ENCODE results near the gene RCOR1.

Gene RCOR1

DNA sequence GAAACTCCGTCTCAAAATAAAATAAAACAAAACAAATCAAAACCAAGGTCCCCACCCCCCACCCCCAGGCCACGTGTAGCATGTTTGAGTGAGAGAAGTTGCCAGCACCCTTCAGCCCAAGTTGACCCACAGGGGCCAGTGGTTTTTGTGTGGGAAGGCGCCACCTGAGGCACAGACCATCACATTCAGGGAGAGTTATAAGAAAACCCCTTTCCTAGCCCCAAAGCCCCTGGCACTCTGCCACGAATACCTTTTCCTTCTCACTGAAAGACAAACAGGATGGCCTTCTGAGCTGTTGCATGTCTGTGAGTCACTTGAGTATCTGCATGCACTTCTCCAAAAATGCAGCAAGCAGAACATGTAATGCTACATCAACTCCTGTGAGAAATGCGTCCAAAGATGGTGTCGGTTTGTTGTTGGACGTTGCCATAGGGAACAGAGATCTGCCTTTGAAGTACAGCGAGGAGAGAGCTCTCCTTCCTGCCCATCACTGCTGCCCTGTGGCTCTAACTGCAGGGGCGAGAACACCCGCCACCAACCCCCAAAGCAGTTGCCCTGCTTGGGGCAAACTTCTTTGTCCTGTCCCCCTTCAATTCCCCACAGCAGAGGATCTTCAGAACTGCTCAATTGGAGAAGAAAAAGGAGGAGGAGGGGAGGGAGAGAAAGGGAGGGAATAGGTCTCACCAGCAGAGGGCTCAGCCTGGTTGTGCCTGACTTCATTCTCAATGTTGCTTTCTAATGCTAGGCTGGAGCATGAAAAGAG lies 182.1 kb downstream of the RCOR1 start:
- Histone ChIP-seq H3K27ac (replicated peaks; ENCODE audit: low read length) (no peak overlapping the region), H3K23ac (ENCODE audit: low read depth, low read length, poor library complexity) (no peak overlapping the region), H3K18ac (ENCODE audit: low read length) (peak overlapping the region; percentile 15), H2BK12ac (ENCODE audit: low read length) (no peak overlapping the region), H4K8ac (ENCODE audit: low read depth, low read length) (no peak overlapping the region), H3K79me1 (ENCODE audit: low read depth, low read length) (peaks cover 3% of the 10 kb centered on the region), H3K9me3 (replicated peaks in 1 of 2; ENCODE audit: control insufficient read depth in 2 of 2, insufficient read depth in 1 of 2, low read depth in 1 of 2, low read length in 2 of 2) (no peaks in the 10 kb centered on the region), H3K4me1 (ENCODE audit: control insufficient read depth in 2 of 2, insufficient read depth in 1 of 2, low read depth in 1 of 2, low read length in 2 of 2) (peaks cover 15 to 21% of the 10 kb centered on the region in 2 donors), H2BK120ac (ENCODE audit: low read depth, low read length) (no peak overlapping the region), H2AFZ (ENCODE audit: low read length) (peak overlapping the region; percentile 91), H3K36me3 (replicated peaks in 1 of 2; ENCODE audit: control insufficient read depth in 2 of 2, insufficient read depth in 2 of 2, low read length in 2 of 2) (no peaks in the 10 kb centered on the region), H3K4me2 (ENCODE audit: insufficient read depth, low read length, poor library complexity, severe bottlenecking) (no peak overlapping the region), H3K14ac (ENCODE audit: low read length) (no peak overlapping the region), H2BK15ac (ENCODE audit: low read length) (no peak overlapping the region), H2BK5ac (ENCODE audit: low read length) (no peak overlapping the region), H3K9ac (ENCODE audit: low read depth, low read length, poor library complexity) (no peak overlapping the region), H3K27me3 (ENCODE audit: control insufficient read depth in 3 of 3, insufficient read depth in 3 of 3, low read depth in 1 of 3, low read length in 3 of 3) (peaks cover 0 to 2% (median 0%) of the 10 kb centered on the region in 3 experiments), H3K4me3 (ENCODE audit: low read length in 2 of 2) (peak overlapping the region in 1 of 2 donors; percentile 28), H2AK5ac (ENCODE audit: low read depth, low read length) (no peak overlapping the region), H3K4ac (ENCODE audit: low read length) (no peak overlapping the region), H4K91ac (ENCODE audit: low read depth, low read length, poor library complexity) (no peak overlapping the region)
- no peak for DNase-seq (ENCODE audit: low spot score)
- no CpG with 5 or more reads among the region's 10 CpGs for WGBS, 2 donors (ENCODE audit: extremely low coverage in 2 of 2, insufficient read length in 2 of 2, insufficient replicate concordance in 1 of 2)

DNA sequence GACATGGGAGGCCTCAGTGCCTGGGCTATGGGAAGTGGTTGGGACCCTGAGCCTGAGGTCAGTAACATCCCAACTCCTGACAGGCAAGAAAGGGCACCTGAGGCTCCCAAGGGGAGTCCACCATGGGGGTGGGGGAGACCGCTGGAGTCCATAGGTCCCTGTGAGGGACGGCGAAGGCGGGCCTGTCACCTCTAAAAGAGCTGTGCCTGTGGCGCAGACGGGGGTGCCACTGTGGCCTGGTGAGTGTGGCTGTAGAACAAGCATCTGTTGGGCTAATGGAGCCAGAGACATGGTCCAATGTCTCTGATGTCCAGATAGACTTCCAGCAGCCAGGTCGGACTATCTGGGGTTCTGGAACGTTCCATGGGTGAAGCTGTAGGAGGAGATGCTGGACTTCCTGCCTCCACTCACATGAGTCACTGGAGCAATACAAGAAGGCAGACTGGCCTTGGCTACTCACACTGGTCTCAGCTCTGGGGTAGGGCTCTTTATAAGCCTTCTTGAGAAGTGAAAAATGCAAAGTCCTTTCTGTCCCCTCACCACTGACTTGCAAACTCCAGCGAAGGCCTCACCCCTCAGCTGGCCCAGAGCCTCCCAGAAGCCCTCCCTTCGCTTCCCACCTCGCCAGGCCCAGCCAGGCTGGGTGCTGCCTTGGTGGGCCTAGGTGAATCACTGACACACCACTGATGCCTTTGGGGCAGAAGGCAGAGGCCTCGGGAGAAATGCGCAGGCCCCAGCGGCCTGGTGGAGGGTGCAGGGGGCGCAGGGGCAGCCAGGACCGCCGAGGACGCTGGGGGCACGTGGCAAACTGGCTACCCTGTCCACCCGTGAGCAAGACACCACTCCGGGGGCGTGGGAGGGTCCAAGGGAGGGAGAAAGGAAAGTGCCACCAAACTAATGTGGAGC lies 183.7 kb downstream of the RCOR1 start:
- no CpG with 5 or more reads among the region's 22 CpGs for WGBS, 2 donors (ENCODE audit: extremely low coverage in 2 of 2, insufficient read length in 2 of 2, insufficient replicate concordance in 1 of 2)
- H3K27ac ChIP-seq (replicated peaks; ENCODE audit: low read length), result peak overlapping the region; percentile 57

DNA sequence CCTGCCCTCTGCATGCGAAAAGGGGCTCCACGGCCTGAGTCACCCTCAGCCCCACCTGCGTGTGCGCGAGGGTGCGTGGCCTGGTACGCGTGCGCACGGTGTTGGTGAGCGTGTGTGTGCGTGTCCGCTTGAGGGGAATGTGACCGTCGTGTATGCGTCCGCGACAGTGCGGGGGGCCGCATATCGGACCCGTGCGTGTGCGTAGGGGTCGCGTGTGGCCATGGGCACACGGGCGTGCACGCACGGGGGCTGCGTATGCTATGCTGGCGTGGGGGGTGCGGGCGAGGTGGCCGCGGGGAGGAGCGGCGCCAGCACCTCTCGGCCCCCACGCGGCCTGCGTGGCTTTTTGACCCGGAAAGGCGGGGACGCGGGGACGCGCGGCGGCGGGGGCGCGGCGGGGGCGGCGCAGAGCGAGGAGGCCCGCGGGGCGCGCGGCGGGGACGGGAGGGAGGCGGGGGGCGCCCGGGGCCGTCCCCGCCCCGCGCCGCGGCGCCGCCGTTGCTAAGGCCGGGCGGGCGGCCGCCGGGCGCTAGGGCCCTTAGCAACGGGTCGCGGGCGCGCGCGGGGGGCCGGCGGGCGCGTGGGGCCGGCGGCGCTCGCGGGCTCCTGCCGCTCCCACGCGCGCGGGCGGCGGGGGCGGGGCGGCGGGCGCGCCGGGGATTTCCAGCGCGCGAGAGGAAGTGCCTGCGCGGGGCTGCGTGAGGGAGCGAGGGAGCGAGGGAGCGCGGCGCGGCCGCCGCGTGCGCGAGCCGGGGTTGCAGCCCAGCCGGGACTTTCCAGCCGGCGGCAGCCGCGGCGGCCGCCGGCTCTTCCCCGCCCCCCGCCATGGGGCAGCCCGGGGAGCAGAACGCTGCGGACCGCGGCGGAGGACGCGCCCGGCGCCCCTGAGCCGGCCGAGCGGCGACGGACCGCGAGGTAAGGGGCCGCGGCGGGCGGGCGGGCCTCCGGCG lies 184.6 kb downstream of the RCOR1 start, which contains the start of gene TRAF3:
Gene TRAF3 (plus strand): TSS at position 689 of the 950 bp plus-strand sequence. CDS start 92,753 bp downstream, outside the sequence.
- Histone ChIP-seq H2AK5ac (ENCODE audit: low read depth, low read length) (peak within 1 kb of the TSS; percentile 100), H3K9me3 (replicated peaks in 1 of 2; ENCODE audit: control insufficient read depth in 2 of 2, insufficient read depth in 1 of 2, low read depth in 1 of 2, low read length in 2 of 2) (no peaks in the 10 kb centered on the region), H4K91ac (ENCODE audit: low read depth, low read length, poor library complexity) (peak within 1 kb of the TSS; percentile 80), H3K4me2 (ENCODE audit: insufficient read depth, low read length, poor library complexity, severe bottlenecking) (peak within 1 kb of the TSS; percentile 79), H3K23ac (ENCODE audit: low read depth, low read length, poor library complexity) (peak within 1 kb of the TSS; percentile 100), H2BK12ac (ENCODE audit: low read length) (peak within 1 kb of the TSS; percentile 100), H3K14ac (ENCODE audit: low read length) (peak within 1 kb of the TSS; percentile 94), H2AFZ (ENCODE audit: low read length) (peak within 1 kb of the TSS; percentile 84), H2BK15ac (ENCODE audit: low read length) (peak within 1 kb of the TSS; percentile 34), H4K8ac (ENCODE audit: low read depth, low read length) (peak within 1 kb of the TSS; percentile 97), H3K18ac (ENCODE audit: low read length) (peak within 1 kb of the TSS; percentile 99), H2BK5ac (ENCODE audit: low read length) (peak within 1 kb of the TSS; percentile 49), H3K4ac (ENCODE audit: low read length) (peak within 1 kb of the TSS; percentile 96), H3K36me3 (replicated peaks in 1 of 2; ENCODE audit: control insufficient read depth in 2 of 2, insufficient read depth in 2 of 2, low read length in 2 of 2) (no peaks in the 10 kb centered on the region), H2BK120ac (ENCODE audit: low read depth, low read length) (peak within 1 kb of the TSS; percentile 77), H3K27me3 (ENCODE audit: control insufficient read depth in 3 of 3, insufficient read depth in 3 of 3, low read depth in 1 of 3, low read length in 3 of 3) (peaks cover 0 to 2% (median 0%) of the 10 kb centered on the region in 3 experiments), H3K79me1 (ENCODE audit: low read depth, low read length) (peaks cover 3% of the 10 kb centered on the region), H3K4me3 (ENCODE audit: low read length in 2 of 2) (peak within 1 kb of the TSS; percentile 66 to 87), H3K9ac (ENCODE audit: low read depth, low read length, poor library complexity) (peak within 1 kb of the TSS; percentile 83), H3K27ac (replicated peaks; ENCODE audit: low read length) (peak within 1 kb of the TSS; percentile 57), H3K4me1 (ENCODE audit: control insufficient read depth in 2 of 2, insufficient read depth in 1 of 2, low read depth in 1 of 2, low read length in 2 of 2) (peaks cover 10 to 14% of the 10 kb centered on the region in 2 donors)
- DNase-seq (ENCODE audit: low spot score), result no peak
- WGBS, 2 donors (ENCODE audit: extremely low coverage in 2 of 2, insufficient read length in 2 of 2, insufficient replicate concordance in 1 of 2), result no CpG with 5 or more reads among the region's 163 CpGs

More for the DNA sequence above, 183.7 kb downstream of the RCOR1 start:
- no peak for DNase-seq (ENCODE audit: low spot score)
- Histone ChIP-seq H3K23ac (ENCODE audit: low read depth, low read length, poor library complexity) (peak overlapping the region; percentile 100), H3K4ac (ENCODE audit: low read length) (peak overlapping the region; percentile 96), H3K36me3 (replicated peaks in 1 of 2; ENCODE audit: control insufficient read depth in 2 of 2, insufficient read depth in 2 of 2, low read length in 2 of 2) (no peaks in the 10 kb centered on the region), H3K14ac (ENCODE audit: low read length) (peak overlapping the region; percentile 94), H3K4me3 (ENCODE audit: low read length in 2 of 2) (peak overlapping the region in 1 of 2 donors; percentile 71), H2BK5ac (ENCODE audit: low read length) (peak overlapping the region; percentile 16), H2AK5ac (ENCODE audit: low read depth, low read length) (peak overlapping the region; percentile 100), H4K91ac (ENCODE audit: low read depth, low read length, poor library complexity) (peak overlapping the region; percentile 80), H3K4me1 (ENCODE audit: control insufficient read depth in 2 of 2, insufficient read depth in 1 of 2, low read depth in 1 of 2, low read length in 2 of 2) (peaks cover 10 to 15% of the 10 kb centered on the region in 2 donors), H3K27me3 (ENCODE audit: control insufficient read depth in 3 of 3, insufficient read depth in 3 of 3, low read depth in 1 of 3, low read length in 3 of 3) (peaks cover 0 to 2% (median 0%) of the 10 kb centered on the region in 3 experiments), H2BK12ac (ENCODE audit: low read length) (peak overlapping the region; percentile 100), H3K18ac (ENCODE audit: low read length) (peak overlapping the region; percentile 99), H3K9ac (ENCODE audit: low read depth, low read length, poor library complexity) (no peak overlapping the region), H3K79me1 (ENCODE audit: low read depth, low read length) (peaks cover 3% of the 10 kb centered on the region), H3K9me3 (replicated peaks in 1 of 2; ENCODE audit: control insufficient read depth in 2 of 2, insufficient read depth in 1 of 2, low read depth in 1 of 2, low read length in 2 of 2) (no peaks in the 10 kb centered on the region), H2AFZ (ENCODE audit: low read length) (peak overlapping the region; percentile 82), H2BK15ac (ENCODE audit: low read length) (peak overlapping the region; percentile 34), H2BK120ac (ENCODE audit: low read depth, low read length) (peak overlapping the region; percentile 77), H4K8ac (ENCODE audit: low read depth, low read length) (peak overlapping the region; percentile 97), H3K4me2 (ENCODE audit: insufficient read depth, low read length, poor library complexity, severe bottlenecking) (no peak overlapping the region)

Data from neuronal stem cell (in vitro differentiated cells).